ENCODE data around the gene TFB1M.

GRCh38 chr6:155270561-155271091 lies 43.7 kb downstream of the TFB1M start:
- TF ChIP-seq CTCF (IDR thresholded peaks at IDR 0.05), result no peak
- TF ChIP-seq ZFX (IDR thresholded peaks at IDR 0.05; ENCODE audit: borderline replicate concordance), result no peak

Measured in 22Rv1 (cell line).